H9 (cell line): ENCODE measurements around the gene TARBP1. TPM values are rescaled to one million over a fixed set of nuclear protein-coding genes. Genes with fewer than 3 reads are reported as not detected.

Experiments used
- DNase-seq: peaks from one replicate; pipeline ENCODE4 v3.0.0-alpha.2; 2017
- H2AFZ ChIP-seq: one replicate; pipeline ENCODE4 v1.6.1; 2013; ENCODE audit warnings: mild to moderate bottlenecking, low read length, control low read depth, moderate library complexity
- H2AK5ac ChIP-seq: 2 replicates; pipeline ENCODE4 v1.6.1; 2013; ENCODE audit warnings: low read length, control low read depth, mixed read lengths; ENCODE audit not compliant: insufficient read length
- H2BK120ac ChIP-seq: one replicate; pipeline ENCODE4 v1.6.1; 2013; ENCODE audit warnings: low read depth, mild to moderate bottlenecking, low read length, control low read depth, inconsistent platforms; ENCODE audit not compliant: poor library complexity, severe bottlenecking
- H2BK12ac ChIP-seq: 2 replicates; pipeline ENCODE4 v1.6.1; 2013; ENCODE audit warnings: low read length, control low read depth, mixed read lengths, low read depth; ENCODE audit not compliant: insufficient read length
- H2BK15ac ChIP-seq: 2 replicates; pipeline ENCODE4 v1.6.1; 2013; ENCODE audit warnings: low read depth, low read length, control low read depth
- H2BK20ac ChIP-seq: one replicate; pipeline ENCODE4 v1.6.1; 2013; ENCODE audit warnings: low read depth, mild to moderate bottlenecking, low read length, control low read depth, inconsistent platforms; ENCODE audit not compliant: poor library complexity, severe bottlenecking
- H2BK5ac ChIP-seq: 2 replicates; pipeline ENCODE4 v1.6.1; 2013; ENCODE audit warnings: low read length, control low read depth, mixed read lengths; ENCODE audit not compliant: insufficient read length
- H3K14ac ChIP-seq: 2 replicates; pipeline ENCODE4 v1.6.1; 2013; ENCODE audit warnings: low read length, control low read depth; ENCODE audit not compliant: insufficient read depth
- H3K18ac ChIP-seq: 2 replicates; pipeline ENCODE4 v1.6.1; 2013; ENCODE audit warnings: low read depth, mild to moderate bottlenecking, mixed read lengths, low read length, control low read depth; ENCODE audit not compliant: insufficient read length
- H3K23ac ChIP-seq: 2 replicates; pipeline ENCODE4 v1.6.1; 2013; ENCODE audit warnings: low read length, control low read depth, mixed read lengths, low read depth; ENCODE audit not compliant: insufficient read length
- H3K23me2 ChIP-seq: 2 replicates; pipeline ENCODE4 v1.6.1; 2013; ENCODE audit warnings: low read depth, mild to moderate bottlenecking, mixed read lengths, low read length, control low read depth; ENCODE audit not compliant: insufficient read length, poor library complexity, severe bottlenecking
- H3K27ac ChIP-seq: 2 replicates; pipeline ENCODE4 v1.5.1; 2013; ENCODE audit warnings: low read length, control low read depth, mixed read lengths, low read depth; ENCODE audit not compliant: insufficient read length
- H3K27me3 ChIP-seq: 2 replicates; pipeline ENCODE4 v1.6.1; 2013; ENCODE audit warnings: low read length, control low read depth, inconsistent platforms; ENCODE audit not compliant: insufficient read depth
- H3K4ac ChIP-seq: 2 replicates; pipeline ENCODE4 v1.6.1; 2013; ENCODE audit warnings: low read depth, mild to moderate bottlenecking, control low read depth, inconsistent platforms, low read length, moderate library complexity
- H3K4me1 ChIP-seq: 2 replicates; pipeline ENCODE4 v1.6.1; 2013; ENCODE audit warnings: low read length, control low read depth, inconsistent platforms; ENCODE audit not compliant: insufficient read depth
- H3K4me2 ChIP-seq: 2 replicates; pipeline ENCODE4 v1.6.1; 2013; ENCODE audit warnings: low read length, control low read depth, mixed read lengths; ENCODE audit not compliant: insufficient read length, insufficient read depth
- H3K56ac ChIP-seq: 2 replicates; pipeline ENCODE4 v1.6.1; 2013; ENCODE audit warnings: low read depth, mild to moderate bottlenecking, mixed read lengths, low read length, control low read depth; ENCODE audit not compliant: insufficient read length
- H3K79me1 ChIP-seq: 2 replicates; pipeline ENCODE4 v1.6.1; 2013; ENCODE audit warnings: low read depth, mild to moderate bottlenecking, moderate library complexity, low read length, control low read depth, inconsistent platforms; ENCODE audit not compliant: insufficient read depth, poor library complexity, severe bottlenecking
- H3K79me2 ChIP-seq: 2 replicates; pipeline ENCODE4 v1.6.1; 2013; ENCODE audit warnings: low read length, control low read depth, inconsistent platforms; ENCODE audit not compliant: insufficient read depth
- H3K9ac ChIP-seq: 2 replicates; pipeline ENCODE4 v1.6.1; 2013; ENCODE audit warnings: low read length, control low read depth, mixed read lengths; ENCODE audit not compliant: insufficient read length; ENCODE audit errors: extremely low read depth
- H3K9me3 ChIP-seq: one replicate; pipeline ENCODE4 v1.6.1; 2013; ENCODE audit warnings: low read depth, low read length, inconsistent platforms; ENCODE audit not compliant: control insufficient read depth
- H3T11ph ChIP-seq: one replicate; pipeline ENCODE4 v1.6.1; 2013; ENCODE audit warnings: mild to moderate bottlenecking, low read length, control low read depth, inconsistent platforms
- H4K20me1 ChIP-seq: one replicate; pipeline ENCODE4 v1.6.1; 2013; ENCODE audit not compliant: control insufficient read depth, insufficient read length, insufficient read depth
- H4K5ac ChIP-seq: 2 replicates; pipeline ENCODE4 v1.6.1; 2013; ENCODE audit warnings: low read depth, mild to moderate bottlenecking, mixed read lengths, low read length, control low read depth; ENCODE audit not compliant: insufficient read length
- H4K8ac ChIP-seq: replicated peaks from 2 replicates; pipeline ENCODE4 v1.6.1; 2013; ENCODE audit warnings: low read length, control low read depth, mixed read lengths, low read depth; ENCODE audit not compliant: insufficient read length
- H4K91ac ChIP-seq: 2 replicates; pipeline ENCODE4 v1.6.1; 2013; ENCODE audit warnings: low read depth, mild to moderate bottlenecking, moderate library complexity, mixed read lengths, low read length, control low read depth; ENCODE audit not compliant: insufficient read length
- H3K27ac Mint-ChIP-seq, 3 experiments: 2 replicates in 2 of 3; 3 replicates in 1 of 3; pipeline ENCODE4 v1.8.0; 2020 to 2021; ENCODE audit warnings: mixed read lengths in 3 of 3, mild to moderate bottlenecking in 1 of 3, moderate library complexity in 1 of 3
- H3K27me3 Mint-ChIP-seq: 2 replicates; pipeline ENCODE4 v1.8.0; 2021; ENCODE audit warnings: low read depth, mild to moderate bottlenecking, moderate library complexity, mixed read lengths
- H3K36me3 Mint-ChIP-seq, 3 experiments: 2 replicates in 2 of 3; 3 replicates in 1 of 3; pipeline ENCODE4 v1.8.0; 2020 to 2021; ENCODE audit warnings: low read depth in 3 of 3, mixed read lengths in 3 of 3; ENCODE audit not compliant: insufficient read depth in 1 of 3
- H3K4me1 Mint-ChIP-seq, 2 experiments: 2 replicates each; pipeline ENCODE4 v1.8.0; 2020; ENCODE audit warnings: mixed read lengths in 2 of 2
- H3K4me3 Mint-ChIP-seq, 2 experiments: 2 replicates in 1 of 2; 3 replicates in 1 of 2; pipeline ENCODE4 v1.8.0; 2020 to 2021; ENCODE audit warnings: mild to moderate bottlenecking in 2 of 2, mixed read lengths in 2 of 2, moderate library complexity in 1 of 2
- H3K9me3 Mint-ChIP-seq, 2 experiments: 2 replicates in 1 of 2; 3 replicates in 1 of 2; pipeline ENCODE4 v1.8.0; 2020; ENCODE audit warnings: mild to moderate bottlenecking in 2 of 2, mixed read lengths in 2 of 2, moderate library complexity in 1 of 2
- WGBS: extraction: QIAGEN DNeasy Blood & Tissue Kit; methylation state at CpG from one replicate; pipeline ENCODE4 v1.1.7; 2013; ENCODE audit warnings: missing lambda C conversion rate, low lambda C conversion rate, mixed read lengths; ENCODE audit not compliant: insufficient read length; ENCODE audit errors: extremely low coverage; 5-methylcytosine and 5-hydroxymethylcytosine counted together
- total RNA-seq: library from RNA; stranded (reverse); gene quantifications from 2 replicates; pipeline ENCODE4 v1.2.1, GENCODE V29; 2021
- TF ChIP-seq, protein P1 (sequence below): fragments of 200-600 bp; sonication (generic); conservative IDR thresholded peaks from 3 replicates; pipeline ENCODE4 v1.8.0; 2021; ENCODE audit warnings: antibody characterized with exemption, mild to moderate bottlenecking

The TARBP1 gene
- total RNA-seq, 1 experiment from 2014 or later = 20.2 TPM

DNA sequence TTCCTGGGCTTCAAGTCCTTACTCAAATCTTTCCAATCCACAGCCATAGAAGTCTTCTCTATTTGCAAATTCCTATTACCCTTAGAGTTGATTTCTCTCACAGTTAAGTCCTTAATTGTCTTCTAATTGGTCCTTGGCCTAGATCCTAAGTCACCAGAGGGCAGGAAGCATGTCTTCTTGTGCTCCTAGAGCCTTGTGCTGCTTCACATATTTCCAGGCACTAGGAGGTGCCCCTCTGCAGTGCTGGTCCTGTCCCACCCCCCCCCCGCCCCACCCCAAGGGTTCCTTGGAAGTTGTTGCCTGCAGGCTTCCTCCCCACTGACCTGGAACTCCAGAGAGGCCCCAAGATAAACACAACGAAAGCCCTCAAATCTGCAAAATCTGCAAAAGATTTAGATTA, 28.1 kb upstream of the TARBP1 start:
- no peak overlapping the region for H3K4me3 Mint-ChIP-seq
- no peak overlapping the region for H2BK15ac ChIP-seq
- no peak overlapping the region for H3K18ac ChIP-seq
- H3K4ac ChIP-seq = no peak overlapping the region
- no peak for DNase-seq
- no peaks in the 10 kb centered on the region for H3K79me2 ChIP-seq
- no peak overlapping the region for H4K8ac ChIP-seq
- H3K14ac ChIP-seq = no peak overlapping the region
- H3K9me3 ChIP-seq = no peaks in the 10 kb centered on the region
- no peak overlapping the region for H3K9ac ChIP-seq
- no peak overlapping the region for H2AFZ ChIP-seq
- H3K4me1 Mint-ChIP-seq = peaks cover 41 to 43% of the 10 kb centered on the region in 2 experiments
- no peak overlapping the region for H3K23ac ChIP-seq
- no peaks in the 10 kb centered on the region for H3K23me2 ChIP-seq
- no peak overlapping the region for H3K4me2 ChIP-seq
- H2BK5ac ChIP-seq = no peak overlapping the region
- H4K20me1 ChIP-seq = no peaks in the 10 kb centered on the region
- no peak overlapping the region for H2BK20ac ChIP-seq
- no peak overlapping the region for H3T11ph ChIP-seq
- no peaks in the 10 kb centered on the region for H3K79me1 ChIP-seq
- H3K4me1 ChIP-seq = peaks cover 8% of the 10 kb centered on the region; the same call in 1 of the 2 replicates
- TF ChIP-seq, protein P1, sequence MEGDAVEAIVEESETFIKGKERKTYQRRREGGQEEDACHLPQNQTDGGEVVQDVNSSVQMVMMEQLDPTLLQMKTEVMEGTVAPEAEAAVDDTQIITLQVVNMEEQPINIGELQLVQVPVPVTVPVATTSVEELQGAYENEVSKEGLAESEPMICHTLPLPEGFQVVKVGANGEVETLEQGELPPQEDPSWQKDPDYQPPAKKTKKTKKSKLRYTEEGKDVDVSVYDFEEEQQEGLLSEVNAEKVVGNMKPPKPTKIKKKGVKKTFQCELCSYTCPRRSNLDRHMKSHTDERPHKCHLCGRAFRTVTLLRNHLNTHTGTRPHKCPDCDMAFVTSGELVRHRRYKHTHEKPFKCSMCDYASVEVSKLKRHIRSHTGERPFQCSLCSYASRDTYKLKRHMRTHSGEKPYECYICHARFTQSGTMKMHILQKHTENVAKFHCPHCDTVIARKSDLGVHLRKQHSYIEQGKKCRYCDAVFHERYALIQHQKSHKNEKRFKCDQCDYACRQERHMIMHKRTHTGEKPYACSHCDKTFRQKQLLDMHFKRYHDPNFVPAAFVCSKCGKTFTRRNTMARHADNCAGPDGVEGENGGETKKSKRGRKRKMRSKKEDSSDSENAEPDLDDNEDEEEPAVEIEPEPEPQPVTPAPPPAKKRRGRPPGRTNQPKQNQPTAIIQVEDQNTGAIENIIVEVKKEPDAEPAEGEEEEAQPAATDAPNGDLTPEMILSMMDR = peak; percentile 27; the same call in 1 of the 3 replicates
- no peak overlapping the region for H2AK5ac ChIP-seq
- no peak overlapping the region; a peak in 2 of 7 replicates for H3K27ac Mint-ChIP-seq
- no CpG with 5 or more reads among the region's 2 CpGs for WGBS
- no peak overlapping the region for H3K56ac ChIP-seq
- no peak overlapping the region for H3K27ac ChIP-seq
- H2BK120ac ChIP-seq = no peak overlapping the region
- no peaks in the 10 kb centered on the region; the same call in none of the 2 replicates for H3K27me3 Mint-ChIP-seq
- peaks cover 0 to 4% of the 10 kb centered on the region in 2 experiments; a peak in 2 of 5 replicates for H3K9me3 Mint-ChIP-seq
- peaks cover 3 to 6% (median 3%) of the 10 kb centered on the region in 3 experiments; a peak in 4 of 7 replicates for H3K36me3 Mint-ChIP-seq
- no peak overlapping the region for H4K5ac ChIP-seq
- H4K91ac ChIP-seq = no peak overlapping the region
- H2BK12ac ChIP-seq = no peak overlapping the region
- no peaks in the 10 kb centered on the region for H3K27me3 ChIP-seq
